ENCODE measurements around the gene TCAIM. TPM values are rescaled to one million over a fixed set of nuclear protein-coding genes. Genes with fewer than 3 reads are reported as not detected.

The TCAIM gene
- total and polyA plus RNA-seq, 2 donors (not counting 3 experiments of a cell fraction or from before 2014, with no cell fraction given), result 9.2 to 18.2 TPM

GRCh38 chr3:44400771-44401170 is 62.2 kb downstream of the TCAIM start:
- Histone ChIP-seq H4K20me1 (replicated peaks; ENCODE audit: control insufficient read depth, extremely low read depth, insufficient read depth, low read length) (no peaks in the 10 kb centered on the region), H3K4me1 (ENCODE audit: control insufficient read depth, extremely low read depth, insufficient read depth, low read length) (no peaks in the 10 kb centered on the region), H3K9me1 (replicated peaks; ENCODE audit: control insufficient read depth, extremely low read depth, insufficient read depth, low read length) (no peaks in the 10 kb centered on the region), H3K4me3 (replicated peaks in 1 of 3; ENCODE audit: insufficient read depth in 1 of 3, low read depth in 1 of 3, low read length in 3 of 3) (no peak overlapping the region), H3K9ac (replicated peaks; ENCODE audit: extremely low read depth, insufficient read depth, low read length) (no peak overlapping the region), H3K4me2 (ENCODE audit: insufficient read depth, low read length) (no peak overlapping the region), H3K27ac (ENCODE audit: insufficient read depth, low read depth, low read length) (no peak overlapping the region), H2AFZ (ENCODE audit: low read depth, low read length) (no peak overlapping the region), H3K27me3 (ENCODE audit: control insufficient read depth in 2 of 2, insufficient read depth in 2 of 2, low read length in 2 of 2) (no peaks in the 10 kb centered on the region), H3K9me3 (replicated peaks; ENCODE audit: control insufficient read depth, insufficient read depth, low read length) (no peaks in the 10 kb centered on the region), H3K79me2 (ENCODE audit: control insufficient read depth, insufficient read depth, low read length) (no peaks in the 10 kb centered on the region), H3K36me3 (ENCODE audit: control insufficient read depth in 2 of 2, extremely low read depth in 1 of 2, insufficient read depth in 2 of 2, low read length in 2 of 2) (peaks cover 0 to 4% of the 10 kb centered on the region in 2 experiments)
- CTCF ChIA-PET, result no interaction called here
- intact Hi-C loops (cut with micrococcal nuclease), result no loop called here
- BruUV-seq (replicated peaks), result no TSS peak
- dilution Hi-C loops (cut with MboI; ENCODE audit: extremely low pct_ligation_motif_present, low sequenced_read_pairs), result no loop called here
- POLR2A ChIA-PET, result no interaction called here
- DNase-seq (ENCODE audit: low read depth, low spot score) (no peak), FAIRE-seq (no peak)
- no peak for TF ChIP-seq FOS (IDR thresholded peaks at IDR 0.05; ENCODE audit: borderline replicate concordance, insufficient read depth, low read length)
- TF ChIP-seq MYC (IDR thresholded peaks at IDR 0.05; ENCODE audit: low read depth, low read length), result no peak
- TF ChIP-seq GATA2 (IDR thresholded peaks at IDR 0.05; ENCODE audit: insufficient read depth, insufficient read length, low read depth, low read length), result no peak
- no peak for TF ChIP-seq JUN (IDR thresholded peaks at IDR 0.05; ENCODE audit: borderline replicate concordance, insufficient read depth, insufficient read length, low read depth)
- TF ChIP-seq MAX (IDR thresholded peaks at IDR 0.05; ENCODE audit: insufficient read depth, insufficient read length), result no peak
- no peak for TF ChIP-seq EZH2 (IDR thresholded peaks at IDR 0.05; ENCODE audit: borderline replicate concordance, low read depth, low read length, severe bottlenecking)

GRCh38 chr3:44402548-44402947 is 64.0 kb downstream of the TCAIM start:
- dilution Hi-C loops (cut with MboI; ENCODE audit: extremely low pct_ligation_motif_present, low sequenced_read_pairs), result no loop called here

More at GRCh38 chr3:44402548-44402947, 64.0 kb downstream of the TCAIM start:
- intact Hi-C loops (cut with micrococcal nuclease), result no loop called here
- Histone ChIP-seq H4K20me1 (replicated peaks; ENCODE audit: control insufficient read depth, extremely low read depth, insufficient read depth, low read length) (no peaks in the 10 kb centered on the region), H3K9ac (replicated peaks; ENCODE audit: extremely low read depth, insufficient read depth, low read length) (no peak overlapping the region), H3K27me3 (ENCODE audit: control insufficient read depth in 2 of 2, insufficient read depth in 2 of 2, low read length in 2 of 2) (no peaks in the 10 kb centered on the region), H3K36me3 (ENCODE audit: control insufficient read depth in 2 of 2, extremely low read depth in 1 of 2, insufficient read depth in 2 of 2, low read length in 2 of 2) (peaks cover 0 to 2% of the 10 kb centered on the region in 2 experiments), H2AFZ (ENCODE audit: low read depth, low read length) (no peak overlapping the region), H3K9me1 (replicated peaks; ENCODE audit: control insufficient read depth, extremely low read depth, insufficient read depth, low read length) (no peaks in the 10 kb centered on the region), H3K4me1 (ENCODE audit: control insufficient read depth, extremely low read depth, insufficient read depth, low read length) (no peaks in the 10 kb centered on the region), H3K4me3 (replicated peaks in 1 of 3; ENCODE audit: insufficient read depth in 1 of 3, low read depth in 1 of 3, low read length in 3 of 3) (no peak overlapping the region), H3K4me2 (ENCODE audit: insufficient read depth, low read length) (no peak overlapping the region), H3K27ac (ENCODE audit: insufficient read depth, low read depth, low read length) (no peak overlapping the region), H3K79me2 (ENCODE audit: control insufficient read depth, insufficient read depth, low read length) (no peaks in the 10 kb centered on the region), H3K9me3 (replicated peaks; ENCODE audit: control insufficient read depth, insufficient read depth, low read length) (no peaks in the 10 kb centered on the region)
- DNase-seq (ENCODE audit: low read depth, low spot score) (no peak), FAIRE-seq (no peak)
- no TSS peak for BruUV-seq (replicated peaks)
- ChIA-PET CTCF (no interaction called here), POLR2A (no interaction called here)
- TF ChIP-seq MYC (IDR thresholded peaks at IDR 0.05; ENCODE audit: low read depth, low read length) (no peak), POLR2A (IDR thresholded peaks at IDR 0.05; ENCODE audit: low read depth, low read length) (no peak), EZH2 (IDR thresholded peaks at IDR 0.05; ENCODE audit: borderline replicate concordance, low read depth, low read length, severe bottlenecking) (no peak), CTCF (IDR thresholded peaks at IDR 0.05; ENCODE audit: extremely low read depth in 1 of 2, insufficient read depth in 1 of 2, low read depth in 1 of 2, low read length in 2 of 2) (no peak)
